ENCODE results near the gene KAT2A.

KAT2A gene

GRCh38 chr17:42088736-42089135 is 32.4 kb downstream of the KAT2A start:
- Histone ChIP-seq H3K36me3 (replicated peaks; ENCODE audit: low read depth, low read length) (peaks cover 16% of the 10 kb centered on the region), H3K27me3 (ENCODE audit: low read depth, low read length) (no peaks in the 10 kb centered on the region), H4K20me1 (ENCODE audit: insufficient read depth, low read length) (peaks cover 86% of the 10 kb centered on the region), H3K4me3 (ENCODE audit: low read length) (no peak overlapping the region), H3K79me2 (ENCODE audit: low read length) (peaks cover 100% of the 10 kb centered on the region), H3K9ac (ENCODE audit: low read length) (no peak overlapping the region), H2AFZ (ENCODE audit: low read depth, low read length) (no peak overlapping the region), H3K4me2 (ENCODE audit: low read length) (no peak overlapping the region), H3K4me1 (ENCODE audit: low read length) (no peaks in the 10 kb centered on the region), H3K27ac (ENCODE audit: low read length) (no peak overlapping the region), H3K9me3 (ENCODE audit: insufficient read depth, low read length) (no peaks in the 10 kb centered on the region)
- TF ChIP-seq EZH2phosphoT487 (IDR thresholded peaks at IDR 0.05; ENCODE audit: low read depth) (no peak), CTCF (IDR thresholded peaks at IDR 0.05; ENCODE audit: low read depth, low read length) (no peak)

- no peak overlapping the region for H3K4me2 ChIP-seq (ENCODE audit: low read length)
- H3K4me1 ChIP-seq (ENCODE audit: low read length) = no peaks in the 10 kb centered on the region
- H3K79me2 ChIP-seq (ENCODE audit: low read length) = peaks cover 100% of the 10 kb centered on the region
- no peak overlapping the region for H3K27ac ChIP-seq (ENCODE audit: low read length)
- TF ChIP-seq CTCF (IDR thresholded peaks at IDR 0.05; ENCODE audit: low read depth, low read length) (no peak), EZH2phosphoT487 (IDR thresholded peaks at IDR 0.05; ENCODE audit: low read depth) (no peak)
- no peaks in the 10 kb centered on the region for H3K27me3 ChIP-seq (ENCODE audit: low read depth, low read length)
- H4K20me1 ChIP-seq (ENCODE audit: insufficient read depth, low read length) = peaks cover 88% of the 10 kb centered on the region
- H3K36me3 ChIP-seq (replicated peaks; ENCODE audit: low read depth, low read length) = peaks cover 16% of the 10 kb centered on the region
- H3K4me3 ChIP-seq (ENCODE audit: low read length) = no peak overlapping the region
- no peak overlapping the region for H2AFZ ChIP-seq (ENCODE audit: low read depth, low read length)
- H3K9me3 ChIP-seq (ENCODE audit: insufficient read depth, low read length) = no peaks in the 10 kb centered on the region
- H3K9ac ChIP-seq (ENCODE audit: low read length) = no peak overlapping the region
Observed at GRCh38 chr17:42087736-42088705, 33.1 kb downstream of the KAT2A start.

- Histone ChIP-seq H4K20me1 (ENCODE audit: insufficient read depth, low read length) (peaks cover 88% of the 10 kb centered on the region), H3K4me2 (ENCODE audit: low read length) (no peak overlapping the region), H3K27ac (ENCODE audit: low read length) (no peak overlapping the region), H3K27me3 (ENCODE audit: low read depth, low read length) (no peaks in the 10 kb centered on the region), H3K79me2 (ENCODE audit: low read length) (peaks cover 100% of the 10 kb centered on the region), H3K9ac (ENCODE audit: low read length) (no peak overlapping the region), H3K36me3 (replicated peaks; ENCODE audit: low read depth, low read length) (peaks cover 16% of the 10 kb centered on the region), H2AFZ (ENCODE audit: low read depth, low read length) (no peak overlapping the region), H3K4me1 (ENCODE audit: low read length) (no peaks in the 10 kb centered on the region), H3K4me3 (ENCODE audit: low read length) (no peak overlapping the region), H3K9me3 (ENCODE audit: insufficient read depth, low read length) (no peaks in the 10 kb centered on the region)
- TF ChIP-seq EZH2phosphoT487 (IDR thresholded peaks at IDR 0.05; ENCODE audit: low read depth) = no peak
- TF ChIP-seq CTCF (IDR thresholded peaks at IDR 0.05; ENCODE audit: low read depth, low read length) = no peak
Observed at GRCh38 chr17:42087042-42087701, 34.0 kb downstream of the KAT2A start.

GRCh38 chr17:42081516-42082129 is 39.5 kb downstream of the KAT2A start:
- no peak for TF ChIP-seq CTCF (IDR thresholded peaks at IDR 0.05; ENCODE audit: low read depth, low read length)
- TF ChIP-seq EZH2phosphoT487 (IDR thresholded peaks at IDR 0.05; ENCODE audit: low read depth) = no peak
- H3K4me2 ChIP-seq (ENCODE audit: low read length) = no peak overlapping the region
- no peaks in the 10 kb centered on the region for H3K9me3 ChIP-seq (ENCODE audit: insufficient read depth, low read length)
- H3K79me2 ChIP-seq (ENCODE audit: low read length) = peaks cover 98% of the 10 kb centered on the region
- H3K4me1 ChIP-seq (ENCODE audit: low read length) = no peaks in the 10 kb centered on the region
- peaks cover 93% of the 10 kb centered on the region for H4K20me1 ChIP-seq (ENCODE audit: insufficient read depth, low read length)
- no peak overlapping the region for H3K4me3 ChIP-seq (ENCODE audit: low read length)
- no peak overlapping the region for H3K27ac ChIP-seq (ENCODE audit: low read length)
- H3K9ac ChIP-seq (ENCODE audit: low read length) = no peak overlapping the region
- H3K27me3 ChIP-seq (ENCODE audit: low read depth, low read length) = no peaks in the 10 kb centered on the region
- H2AFZ ChIP-seq (ENCODE audit: low read depth, low read length) = no peak overlapping the region
- peaks cover 30% of the 10 kb centered on the region for H3K36me3 ChIP-seq (replicated peaks; ENCODE audit: low read depth, low read length)
